Panc1 (cell line): ENCODE results near the gene FCF1. TPM values are rescaled to one million over a fixed set of nuclear protein-coding genes. Genes with fewer than 3 reads are reported as not detected.
A peak's percentile ranks its signal among the peaks of the same experiment; 100 is the strongest.

Experiments
- ATAC-seq: fragments of 200-7000 bp; cut with Tn5 transposase; 2 replicates; pipeline ENCODE4 v1.9.1; 2020; ENCODE audit warnings: mild to moderate bottlenecking, moderate library complexity
- BruUV-seq: library from RNA; stranded (reverse); fragments of 400-500 nt; replicated peaks from 2 replicates; lab custom pipeline; 2021; lab: Mats Ljungman, UMichigan
- CTCF ChIA-PET: fragments of 300-600 bp; sonication (Branson Sonifier 250); formaldehyde crosslinking; loops from one replicate; lab custom pipeline; 2022; ENCODE audit warnings: antibody characterized with exemption; lab: Charles Lee
- POLR2A ChIA-PET: fragments of 300-600 bp; sonication (Branson Sonifier 250); formaldehyde crosslinking; loops from one replicate; lab custom pipeline; 2022; ENCODE audit warnings: antibody characterized with exemption; lab: Charles Lee
- DNase-seq: peaks from one replicate; pipeline ENCODE4 v3.0.0-alpha.2; 2010; ENCODE audit warnings: low read depth, low spot score
- H3K27ac ChIP-seq: 2 replicates; pipeline ENCODE4 v1.5.1; 2011; ENCODE audit warnings: mild to moderate bottlenecking, low read length, inconsistent platforms
- H3K27me3 ChIP-seq: fragments of 200-500 bp; sonication (Bioruptor generic); 2 replicates; pipeline ENCODE4 v1.6.0; 2014; ENCODE audit warnings: low read length, inconsistent platforms; ENCODE audit not compliant: control insufficient read depth, insufficient read depth
- H3K36me3 ChIP-seq: fragments of 200-500 bp; sonication (Bioruptor generic); 2 replicates; pipeline ENCODE4 v1.5.1; 2014; ENCODE audit warnings: inconsistent platforms, mild to moderate bottlenecking, low read length, moderate library complexity; ENCODE audit not compliant: control insufficient read depth, insufficient read depth
- H3K4me1 ChIP-seq: 2 replicates; pipeline ENCODE4 v1.5.1; 2011; ENCODE audit warnings: inconsistent platforms, mild to moderate bottlenecking, low read length, moderate library complexity; ENCODE audit not compliant: control insufficient read depth, insufficient read depth
- H3K4me3 ChIP-seq, 2 experiments: 2 replicates each; pipeline ENCODE4 v1.5.1; 2011 to 2012; ENCODE audit warnings: low read depth in 2 of 2, low read length in 2 of 2, mild to moderate bottlenecking in 2 of 2, inconsistent platforms in 1 of 2, moderate library complexity in 1 of 2
- H3K9me3 ChIP-seq: fragments of 200-500 bp; sonication (Bioruptor generic); 2 replicates; pipeline ENCODE4 v1.5.1; 2014; ENCODE audit warnings: low read depth, mild to moderate bottlenecking, inconsistent platforms, low read length, moderate library complexity; ENCODE audit not compliant: control insufficient read depth, insufficient read depth
- POLR2AphosphoS5 ChIP-seq: IDR thresholded peaks from 2 replicates; pipeline ENCODE4 v1.6.1; 2012; ENCODE audit warnings: mild to moderate bottlenecking, low read depth, low read length, moderate library complexity
- REST ChIP-seq, 2 experiments: IDR thresholded peaks; 2 replicates each; pipeline ENCODE4 v1.6.1; 2011 to 2012; ENCODE audit warnings: low read depth in 2 of 2, control low read depth in 1 of 2, low read length in 1 of 2, mild to moderate bottlenecking in 1 of 2, moderate library complexity in 1 of 2; ENCODE audit not compliant: insufficient read depth in 1 of 2
- SIN3A ChIP-seq: IDR thresholded peaks from 2 replicates; pipeline ENCODE4 v1.6.1; 2012; ENCODE audit warnings: low read depth, mild to moderate bottlenecking, low read length, moderate library complexity, borderline replicate concordance; ENCODE audit not compliant: insufficient read depth
- TCF7L2 ChIP-seq: IDR thresholded peaks from 2 replicates; pipeline ENCODE4 v1.6.1; 2011; ENCODE audit warnings: mild to moderate bottlenecking, low read depth, low read length, inconsistent platforms
- in situ Hi-C: cut with HindIII; loops from 2 replicates; pipeline ENCODE4 v1.10.0; 2016; ENCODE audit warnings: low sequenced_read_pairs, low pct_unique_long_range_greater_than_20kb
- intact Hi-C: fragments of 100-400 bp; cut with micrococcal nuclease; formaldehyde crosslinking; loops from one replicate; pipeline ENCODE4 v1.10.0; 2022; ENCODE audit not compliant: unreplicated experiment
- total RNA-seq: library from RNA; stranded (reverse); gene quantifications from one replicate; pipeline ENCODE4 v1.2.1, GENCODE V29; 2021; ENCODE audit not compliant: unreplicated experiment
- TF ChIP-seq, protein P1 (sequence below): fragments of 450-650 bp; IDR thresholded peaks from 2 replicates; pipeline ENCODE4 v1.5.1; 2017; ENCODE audit warnings: mild to moderate bottlenecking

FCF1 gene
- total RNA-seq, 1 experiment from 2014 or later: 41.5 TPM

DNA sequence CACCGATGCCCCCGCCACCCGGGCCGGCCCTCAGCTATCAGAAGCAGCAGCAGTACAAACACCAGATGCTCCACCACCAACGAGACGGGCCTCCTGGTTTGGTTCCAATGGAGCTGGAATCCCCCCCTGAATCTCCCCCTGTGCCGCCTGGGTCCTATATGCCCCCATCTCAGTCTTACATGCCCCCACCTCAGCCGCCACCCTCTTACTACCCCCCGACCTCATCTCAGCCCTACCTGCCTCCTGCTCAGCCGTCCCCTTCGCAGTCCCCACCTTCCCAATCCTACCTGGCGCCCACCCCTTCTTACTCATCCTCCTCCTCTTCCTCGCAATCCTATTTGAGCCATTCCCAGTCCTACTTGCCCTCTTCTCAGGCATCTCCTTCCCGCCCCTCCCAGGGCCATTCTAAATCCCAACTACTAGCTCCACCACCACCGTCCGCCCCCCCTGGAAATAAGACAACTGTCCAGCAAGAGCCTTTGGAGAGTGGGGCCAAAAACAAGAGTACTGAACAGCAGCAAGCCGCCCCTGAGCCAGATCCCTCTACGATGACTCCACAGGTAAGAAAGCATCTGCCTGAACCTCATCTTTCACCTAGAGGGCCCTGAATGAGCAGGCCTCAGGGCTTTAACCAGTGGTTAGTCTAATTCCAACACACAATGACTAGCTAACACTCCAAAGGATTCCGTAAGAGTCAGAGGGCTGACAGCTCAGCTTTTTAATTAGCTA lies 51.0 kb downstream of the FCF1 start:
- Histone ChIP-seq H3K36me3 (no peaks in the 10 kb centered on the region; the same call in none of the 2 replicates), H3K4me1 (peaks cover 6% of the 10 kb centered on the region), H3K27me3 (no peaks in the 10 kb centered on the region), H3K27ac (peak overlapping the region; percentile 68), H3K4me3 (peak overlapping the region; percentile 74 to 75), H3K9me3 (no peaks in the 10 kb centered on the region)
- CTCF ChIA-PET: interaction anchor here (0.5 kb wide), 1 partner anchor 439 kb away, joined by 4 read pairs; no protein-coding TSS in a partner anchor
- 0 out of 2 replicates have a peak, but pooled peaks have one; percentile 10 for ATAC-seq
- BruUV-seq: no TSS peak
- POLR2A ChIA-PET: interaction anchor here (0.6 kb wide), 1 partner anchor 23 kb away, joined by 4 read pairs; no protein-coding TSS in a partner anchor
- intact Hi-C loops (no loop called here), in situ Hi-C loops (no loop called here)
- TF ChIP-seq POLR2AphosphoS5 (no peak), SIN3A (no peak), TCF7L2 (no peak), REST (IDR thresholded peaks at IDR 0.05; ENCODE audit: insufficient read depth in 1 of 2, low read depth in 2 of 2, low read length in 1 of 2) (no peak)
- TF ChIP-seq, protein P1, sequence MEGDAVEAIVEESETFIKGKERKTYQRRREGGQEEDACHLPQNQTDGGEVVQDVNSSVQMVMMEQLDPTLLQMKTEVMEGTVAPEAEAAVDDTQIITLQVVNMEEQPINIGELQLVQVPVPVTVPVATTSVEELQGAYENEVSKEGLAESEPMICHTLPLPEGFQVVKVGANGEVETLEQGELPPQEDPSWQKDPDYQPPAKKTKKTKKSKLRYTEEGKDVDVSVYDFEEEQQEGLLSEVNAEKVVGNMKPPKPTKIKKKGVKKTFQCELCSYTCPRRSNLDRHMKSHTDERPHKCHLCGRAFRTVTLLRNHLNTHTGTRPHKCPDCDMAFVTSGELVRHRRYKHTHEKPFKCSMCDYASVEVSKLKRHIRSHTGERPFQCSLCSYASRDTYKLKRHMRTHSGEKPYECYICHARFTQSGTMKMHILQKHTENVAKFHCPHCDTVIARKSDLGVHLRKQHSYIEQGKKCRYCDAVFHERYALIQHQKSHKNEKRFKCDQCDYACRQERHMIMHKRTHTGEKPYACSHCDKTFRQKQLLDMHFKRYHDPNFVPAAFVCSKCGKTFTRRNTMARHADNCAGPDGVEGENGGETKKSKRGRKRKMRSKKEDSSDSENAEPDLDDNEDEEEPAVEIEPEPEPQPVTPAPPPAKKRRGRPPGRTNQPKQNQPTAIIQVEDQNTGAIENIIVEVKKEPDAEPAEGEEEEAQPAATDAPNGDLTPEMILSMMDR: no peak
- DNase-seq: no peak

GRCh38 chr14:74765721-74766120 lies 52.8 kb downstream of the FCF1 start:
- no TSS peak for BruUV-seq
- intact Hi-C loops: no loop called here
- in situ Hi-C loops: no loop called here

More at GRCh38 chr14:74765721-74766120, 52.8 kb downstream of the FCF1 start:
- ChIA-PET CTCF (no interaction called here), POLR2A (no interaction called here)
- DNase-seq: no peak
- no peaks in the 10 kb centered on the region; the same call in none of the 2 replicates for H3K36me3 ChIP-seq
- TF ChIP-seq, protein P1: no peak
- TF ChIP-seq SIN3A (no peak), POLR2AphosphoS5 (no peak), REST (IDR thresholded peaks at IDR 0.05; ENCODE audit: insufficient read depth in 1 of 2, low read depth in 2 of 2, low read length in 1 of 2) (no peak), TCF7L2 (no peak)
- ATAC-seq: no peak
- H3K27ac ChIP-seq: no peak overlapping the region
- H3K4me1 ChIP-seq: peaks cover 6% of the 10 kb centered on the region
- peak overlapping the region; percentile 74 to 75 for H3K4me3 ChIP-seq
- H3K9me3 ChIP-seq: no peaks in the 10 kb centered on the region
- no peaks in the 10 kb centered on the region for H3K27me3 ChIP-seq
